ENCODE data around the gene TMEM147. TPM values are rescaled to one million over a fixed set of nuclear protein-coding genes. Genes with fewer than 3 reads are reported as not detected.

TMEM147 gene
- total RNA-seq, 1 experiment from 2014 or later = 225 TPM

DNA sequence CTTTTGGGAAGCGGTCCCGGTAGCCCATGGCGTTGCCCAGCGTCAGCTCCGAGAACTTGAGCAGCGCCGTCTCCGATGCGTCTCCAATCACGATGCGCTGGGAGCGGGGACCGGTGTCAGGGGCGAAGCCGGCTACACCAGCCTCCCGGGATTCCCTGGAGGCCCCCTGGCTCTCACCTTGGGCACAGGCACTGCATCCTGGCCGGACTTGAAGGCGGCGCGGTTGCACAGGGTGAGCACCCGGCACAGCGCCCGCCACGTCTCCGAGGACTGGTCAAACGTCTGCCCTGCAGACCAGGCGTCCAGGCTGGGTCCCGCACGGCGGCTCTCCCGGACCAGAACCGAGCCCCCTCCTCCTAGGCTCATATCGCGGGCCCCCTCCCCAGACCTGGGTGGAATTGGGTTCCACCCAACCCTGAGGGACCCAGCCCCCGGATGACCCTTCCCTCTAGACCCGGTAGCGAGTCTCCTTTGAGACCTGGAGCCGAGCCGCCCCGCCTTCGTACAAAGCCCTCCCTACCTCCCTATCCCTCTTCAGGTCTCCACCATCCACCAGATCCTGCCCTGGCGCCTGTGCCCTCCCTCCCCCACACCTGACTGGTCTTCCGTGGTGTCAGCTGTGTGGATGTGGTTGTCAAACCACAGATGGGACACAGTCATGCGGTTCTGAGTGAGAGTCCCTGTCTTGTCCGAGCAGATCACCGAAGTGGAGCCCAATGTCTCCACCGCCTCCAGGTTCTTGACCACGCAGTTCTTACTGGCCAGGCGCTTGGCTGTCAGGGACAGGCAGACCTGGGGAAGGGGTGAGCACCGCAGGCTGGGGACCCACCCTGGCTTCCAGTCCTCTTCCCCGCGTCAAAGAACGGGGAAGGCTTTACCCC lies 13.2 kb downstream of the TMEM147 start:
- Histone ChIP-seq H3K4me3 (ENCODE audit: insufficient read depth, low read depth, low read length) (peak overlapping the region; percentile 45), H3K27me3 (ENCODE audit: control insufficient read depth, insufficient read depth, low read length) (peaks cover 29% of the 10 kb centered on the region), H3K36me3 (replicated peaks; ENCODE audit: control insufficient read depth, insufficient read depth, low read length) (no peaks in the 10 kb centered on the region)
- no peak for DNase-seq

GRCh38 chr19:35559281-35559659 lies 13.8 kb downstream of the TMEM147 start:
- Histone ChIP-seq H3K36me3 (replicated peaks; ENCODE audit: control insufficient read depth, insufficient read depth, low read length) (no peaks in the 10 kb centered on the region), H3K4me3 (ENCODE audit: insufficient read depth, low read depth, low read length) (no peak overlapping the region), H3K27me3 (ENCODE audit: control insufficient read depth, insufficient read depth, low read length) (peaks cover 29% of the 10 kb centered on the region)
- no peak for DNase-seq

GRCh38 chr19:35559781-35560180 lies 14.4 kb downstream of the TMEM147 start:
- no peak for DNase-seq
- H3K27me3 ChIP-seq (ENCODE audit: control insufficient read depth, insufficient read depth, low read length) = peaks cover 29% of the 10 kb centered on the region
- no peak overlapping the region for H3K4me3 ChIP-seq (ENCODE audit: insufficient read depth, low read depth, low read length)
- H3K36me3 ChIP-seq (replicated peaks; ENCODE audit: control insufficient read depth, insufficient read depth, low read length) = no peaks in the 10 kb centered on the region

GRCh38 chr19:35560271-35560670 lies 14.8 kb downstream of the TMEM147 start:
- no peak for DNase-seq
- H3K36me3 ChIP-seq (replicated peaks; ENCODE audit: control insufficient read depth, insufficient read depth, low read length) = no peaks in the 10 kb centered on the region
- H3K4me3 ChIP-seq (ENCODE audit: insufficient read depth, low read depth, low read length) = no peak overlapping the region
- peaks cover 29% of the 10 kb centered on the region for H3K27me3 ChIP-seq (ENCODE audit: control insufficient read depth, insufficient read depth, low read length)

DNA sequence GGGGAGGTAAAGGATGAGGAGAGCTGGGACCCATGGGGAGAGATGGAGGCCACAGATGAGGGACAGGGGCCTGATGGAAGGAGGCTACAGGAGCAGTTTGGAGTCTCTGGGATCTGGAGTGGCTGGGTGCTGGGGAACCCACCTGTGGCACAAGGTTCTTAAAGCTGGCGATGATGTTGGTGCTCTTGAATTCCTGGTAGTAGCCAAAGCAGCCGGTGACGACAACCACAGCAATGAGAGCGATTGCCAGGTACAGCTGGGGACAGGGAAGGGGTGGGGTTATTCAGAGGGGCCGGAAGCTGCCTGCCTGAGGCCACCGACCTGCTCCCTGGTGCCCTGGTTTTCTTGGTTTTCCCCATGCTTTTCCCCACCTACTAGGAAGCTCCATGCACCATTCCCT lies 15.3 kb downstream of the TMEM147 start:
- peaks cover 29% of the 10 kb centered on the region for H3K27me3 ChIP-seq (ENCODE audit: control insufficient read depth, insufficient read depth, low read length)

DNA sequence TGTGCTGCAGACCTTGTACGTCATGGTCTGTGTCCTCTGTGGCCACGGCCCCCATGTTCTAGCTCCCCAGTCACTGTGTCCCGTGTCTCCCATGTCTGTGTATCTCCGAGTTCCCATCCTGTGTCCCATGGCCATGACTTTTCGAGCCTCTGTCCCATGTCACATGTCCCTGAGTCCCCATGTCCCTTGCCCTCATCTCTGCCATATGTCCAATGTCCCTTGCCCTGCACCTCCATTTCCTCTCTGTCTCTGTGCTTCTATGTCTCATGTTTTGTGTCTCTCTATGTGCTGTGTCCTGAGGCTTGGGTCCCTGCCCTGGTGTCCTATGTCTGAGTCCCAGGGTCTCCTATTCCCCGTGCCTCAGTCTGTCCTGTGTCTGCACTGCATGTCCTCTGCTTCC lies 16.0 kb downstream of the TMEM147 start:
- Histone ChIP-seq H3K36me3 (replicated peaks; ENCODE audit: control insufficient read depth, insufficient read depth, low read length) (no peaks in the 10 kb centered on the region), H3K27me3 (ENCODE audit: control insufficient read depth, insufficient read depth, low read length) (peaks cover 27% of the 10 kb centered on the region), H3K4me3 (ENCODE audit: insufficient read depth, low read depth, low read length) (no peak overlapping the region)
- no peak for DNase-seq

More for the DNA sequence above, 15.3 kb downstream of the TMEM147 start:
- H3K4me3 ChIP-seq (ENCODE audit: insufficient read depth, low read depth, low read length) = no peak overlapping the region
- DNase-seq = no peak
- no peaks in the 10 kb centered on the region for H3K36me3 ChIP-seq (replicated peaks; ENCODE audit: control insufficient read depth, insufficient read depth, low read length)

DNA sequence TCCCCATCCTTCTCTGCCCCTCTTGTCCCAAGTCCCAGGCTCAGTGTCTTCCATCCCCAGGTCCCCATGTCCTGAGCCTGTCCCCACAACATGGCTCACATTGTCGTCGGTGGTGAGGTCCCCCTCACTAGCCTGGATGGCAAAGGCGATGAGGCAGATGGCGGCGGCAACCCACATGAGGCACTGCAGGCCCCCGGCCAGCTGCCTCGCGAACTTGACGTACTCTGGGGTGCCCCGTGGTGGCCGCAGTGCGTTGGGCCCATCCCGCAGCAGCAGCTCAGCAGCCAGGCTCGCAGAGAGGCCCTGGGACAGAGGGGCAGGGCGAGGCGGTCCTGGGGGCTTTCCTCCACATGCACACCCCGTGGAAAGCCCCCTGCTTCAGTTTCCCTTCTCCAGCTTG lies 16.9 kb downstream of the TMEM147 start:
- peaks cover 20% of the 10 kb centered on the region for H3K27me3 ChIP-seq (ENCODE audit: control insufficient read depth, insufficient read depth, low read length)
- no peak overlapping the region for H3K4me3 ChIP-seq (ENCODE audit: insufficient read depth, low read depth, low read length)
- DNase-seq = no peak
- no peaks in the 10 kb centered on the region for H3K36me3 ChIP-seq (replicated peaks; ENCODE audit: control insufficient read depth, insufficient read depth, low read length)

DNA sequence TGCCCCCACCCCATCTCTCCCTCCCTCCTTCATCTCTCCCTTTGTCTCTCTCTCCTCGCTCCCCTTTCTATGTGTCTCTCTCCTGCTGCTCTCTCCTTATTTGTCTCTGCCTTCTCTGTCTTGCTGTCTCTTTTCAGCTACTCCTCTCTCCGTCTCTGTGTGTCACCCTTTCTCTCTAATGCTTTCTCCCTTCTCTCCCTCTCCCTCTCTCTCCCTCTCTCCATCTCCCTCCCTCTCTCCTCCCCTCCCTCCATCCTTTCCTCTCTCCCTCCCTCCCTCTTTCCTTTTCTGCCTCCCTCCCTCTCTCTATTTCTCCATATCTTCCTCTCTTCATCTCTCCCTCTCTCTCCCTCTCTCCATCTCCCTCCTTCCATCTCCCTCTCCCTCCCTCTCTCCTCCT lies 17.4 kb downstream of the TMEM147 start:
- peaks cover 20% of the 10 kb centered on the region for H3K27me3 ChIP-seq (ENCODE audit: control insufficient read depth, insufficient read depth, low read length)
- DNase-seq = no peak
- no peaks in the 10 kb centered on the region for H3K36me3 ChIP-seq (replicated peaks; ENCODE audit: control insufficient read depth, insufficient read depth, low read length)
- H3K4me3 ChIP-seq (ENCODE audit: insufficient read depth, low read depth, low read length) = no peak overlapping the region

GRCh38 chr19:35563207-35563829 lies 17.9 kb downstream of the TMEM147 start, which contains the start of gene ATP4A:
TSS of gene ATP4A (minus strand) at chr19:35563658. CDS start at chr19:35563629, 29 bp downstream.
- Histone ChIP-seq H3K27me3 (ENCODE audit: control insufficient read depth, insufficient read depth, low read length) (peaks cover 19% of the 10 kb centered on the region), H3K4me3 (ENCODE audit: insufficient read depth, low read depth, low read length) (no peak within 1 kb of the TSS)
- no peak for DNase-seq

GRCh38 chr19:35565016-35565856 lies 19.8 kb downstream of the TMEM147 start:
- DNase-seq = peak; percentile 6
- no peaks in the 10 kb centered on the region for H3K36me3 ChIP-seq (replicated peaks; ENCODE audit: control insufficient read depth, insufficient read depth, low read length)
- no peak overlapping the region for H3K4me3 ChIP-seq (ENCODE audit: insufficient read depth, low read depth, low read length)
- peaks cover 5% of the 10 kb centered on the region; the same call in 1 of the 2 replicates for H3K27me3 ChIP-seq (ENCODE audit: control insufficient read depth, insufficient read depth, low read length)

More at GRCh38 chr19:35563207-35563829, 17.9 kb downstream of the TMEM147 start, which contains the start of gene ATP4A:
- H3K36me3 ChIP-seq (replicated peaks; ENCODE audit: control insufficient read depth, insufficient read depth, low read length) = no peaks in the 10 kb centered on the region

DNA sequence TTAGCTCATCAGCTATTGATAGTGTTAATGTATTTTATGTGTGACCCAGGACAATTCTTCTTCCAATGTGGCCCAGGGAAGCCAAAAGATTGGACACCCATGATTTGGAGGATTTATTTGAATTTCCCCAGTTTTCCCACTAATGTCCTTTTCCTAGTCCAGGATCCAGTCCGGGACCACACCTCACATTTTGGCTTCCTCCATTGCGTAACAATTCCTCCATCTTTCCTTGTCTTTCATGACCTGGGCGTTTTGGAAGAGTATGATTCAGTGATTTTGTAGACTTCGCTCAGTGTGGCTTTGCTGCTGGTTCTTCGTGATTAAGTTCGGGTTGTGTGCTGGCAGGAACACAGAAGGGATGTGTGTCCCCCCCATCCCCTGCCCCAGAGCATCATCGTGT lies 21.3 kb downstream of the TMEM147 start:
- H3K36me3 ChIP-seq (replicated peaks; ENCODE audit: control insufficient read depth, insufficient read depth, low read length) = no peaks in the 10 kb centered on the region
- DNase-seq = peak; percentile 16
- H3K4me3 ChIP-seq (ENCODE audit: insufficient read depth, low read depth, low read length) = no peak overlapping the region
- H3K27me3 ChIP-seq (ENCODE audit: control insufficient read depth, insufficient read depth, low read length) = no peaks in the 10 kb centered on the region; the same call in 1 of the 2 replicates

- Histone ChIP-seq H3K36me3 (replicated peaks; ENCODE audit: control insufficient read depth, insufficient read depth, low read length) (no peaks in the 10 kb centered on the region), H3K27me3 (ENCODE audit: control insufficient read depth, insufficient read depth, low read length) (no peaks in the 10 kb centered on the region), H3K4me3 (ENCODE audit: insufficient read depth, low read depth, low read length) (no peak overlapping the region)
- peak; percentile 26 for DNase-seq
Measured at GRCh38 chr19:35569281-35569781, 23.9 kb downstream of the TMEM147 start.

- no peak for DNase-seq
Measured at GRCh38 chr19:35571406-35571965, 26.1 kb downstream of the TMEM147 start.

GRCh38 chr19:35577918-35578317 lies 32.5 kb downstream of the TMEM147 start:
- no peaks in the 10 kb centered on the region for H3K27me3 ChIP-seq (ENCODE audit: control insufficient read depth, insufficient read depth, low read length)
- DNase-seq = no peak
- H3K36me3 ChIP-seq (replicated peaks; ENCODE audit: control insufficient read depth, insufficient read depth, low read length) = no peaks in the 10 kb centered on the region
- H3K4me3 ChIP-seq (ENCODE audit: insufficient read depth, low read depth, low read length) = no peak overlapping the region

More at GRCh38 chr19:35571406-35571965, 26.1 kb downstream of the TMEM147 start:
- no peaks in the 10 kb centered on the region for H3K27me3 ChIP-seq (ENCODE audit: control insufficient read depth, insufficient read depth, low read length)
- no peaks in the 10 kb centered on the region for H3K36me3 ChIP-seq (replicated peaks; ENCODE audit: control insufficient read depth, insufficient read depth, low read length)
- H3K4me3 ChIP-seq (ENCODE audit: insufficient read depth, low read depth, low read length) = no peak overlapping the region

Data from H7 (cell line).